SK-N-SH (cell line): Measurements from ENCODE around the gene LILRB3. TPM values are rescaled to one million over a fixed set of nuclear protein-coding genes. Genes with fewer than 3 reads are reported as not detected.

Source experiments
- CTCF ChIA-PET: fragments of 300-600, 350-600 bp; formaldehyde crosslinking; extraction: SDS; loops from one replicate; lab custom pipeline; 2021; lab: Yijun Ruan, JAX
- POLR2A ChIA-PET: fragments of 350-600 bp; sonication (Branson Sonifier 250); formaldehyde crosslinking; extraction: SDS; loops from one replicate; lab custom pipeline; 2020; ENCODE audit warnings: antibody characterized with exemption, inconsistent platforms; lab: Yijun Ruan, JAX
- DNase-seq: peaks from one replicate; pipeline ENCODE4 v3.0.0; 2012
- H2AFZ ChIP-seq: fragments of 200-600 bp; sonication (generic); 2 replicates; pipeline ENCODE4 v1.8.1; 2016; ENCODE audit warnings: antibody characterized with exemption, mild to moderate bottlenecking, low read depth
- H3F3A ChIP-seq: fragments of 200-600 bp; sonication (generic); replicated peaks from 2 replicates; pipeline ENCODE3; 2016; ENCODE audit warnings: antibody characterized with exemption, mild to moderate bottlenecking; ENCODE audit not compliant: insufficient read depth
- H3K27ac ChIP-seq, 2 experiments: fragments of 200-500 bp in 1 of 2; fragments of 200-600 bp in 1 of 2; sonication (Bioruptor generic) in 1 of 2; sonication (generic), shearing (Covaris generic) in 1 of 2; 2 replicates each; pipeline versions ENCODE4 v1.5.1 to v1.6.1; 2014 to 2016; ENCODE audit warnings: low read depth in 2 of 2, inconsistent platforms in 1 of 2, low read length in 1 of 2, mild to moderate bottlenecking in 1 of 2, mixed read lengths in 1 of 2
- H3K27me3 ChIP-seq: fragments of 200-600 bp; sonication (generic), shearing (Covaris generic); 2 replicates; pipeline ENCODE4 v1.6.1; 2016; ENCODE audit warnings: mixed run types; ENCODE audit not compliant: insufficient read depth
- H3K36me3 ChIP-seq, 2 experiments: fragments of 200-500 bp in 1 of 2; fragments of 200-600 bp in 1 of 2; sonication (Bioruptor generic) in 1 of 2; sonication (generic) in 1 of 2; replicated peaks in 1 of 2; 2 replicates each; pipeline versions ENCODE3 to v1.5.1; 2014 to 2016; ENCODE audit warnings: low read length in 1 of 2, mild to moderate bottlenecking in 1 of 2; ENCODE audit not compliant: insufficient read depth in 2 of 2, control insufficient read depth in 1 of 2
- H3K4me1 ChIP-seq, 2 experiments: fragments of 200-500 bp in 1 of 2; fragments of 200-600 bp in 1 of 2; sonication (Bioruptor generic) in 1 of 2; sonication (generic), shearing (Covaris generic) in 1 of 2; 2 replicates each; pipeline versions ENCODE4 v1.5.1 to v1.6.1; 2014 to 2016; ENCODE audit warnings: low read depth in 1 of 2, low read length in 1 of 2, mixed run types in 1 of 2; ENCODE audit not compliant: insufficient read depth in 2 of 2, control insufficient read depth in 1 of 2
- H3K4me2 ChIP-seq: fragments of 200-600 bp; sonication (generic), shearing (Covaris generic); 2 replicates; pipeline ENCODE4 v1.6.1; 2017; ENCODE audit warnings: mixed run types
- H3K4me3 ChIP-seq, 2 experiments: fragments of 200-500 bp in 1 of 2; fragments of 200-600 bp in 1 of 2; sonication (Bioruptor generic) in 1 of 2; sonication (generic), shearing (Covaris generic) in 1 of 2; 2 replicates each; pipeline versions ENCODE4 v1.5.1 to v1.8.1; 2014 to 2016; ENCODE audit warnings: low read depth in 2 of 2, inconsistent platforms in 1 of 2, low read length in 1 of 2, mild to moderate bottlenecking in 1 of 2, mixed read lengths in 1 of 2, moderate library complexity in 1 of 2
- H3K79me2 ChIP-seq: fragments of 200-600 bp; sonication (generic); 2 replicates; pipeline ENCODE4 v1.8.1; 2017; ENCODE audit warnings: mild to moderate bottlenecking; ENCODE audit not compliant: insufficient read depth
- H3K9ac ChIP-seq: fragments of 200-600 bp; sonication (generic); 2 replicates; pipeline ENCODE4 v1.6.1; 2017; ENCODE audit warnings: mixed run types
- H3K9me2 ChIP-seq: fragments of 200-600 bp; sonication (generic); 2 replicates; pipeline ENCODE4 v1.6.1; 2017; ENCODE audit warnings: mixed run types
- H3K9me3 ChIP-seq: fragments of 200-600 bp; sonication (generic); 2 replicates; pipeline ENCODE4 v1.6.1; 2017; ENCODE audit warnings: mixed run types, mild to moderate bottlenecking, moderate library complexity
- H4K20me1 ChIP-seq: fragments of 200-600 bp; sonication (generic); 2 replicates; pipeline ENCODE4 v1.6.1; 2017; ENCODE audit warnings: mild to moderate bottlenecking, mixed run types; ENCODE audit not compliant: insufficient read depth
- CTCF ChIP-seq: fragments of 200-600 bp; sonication (generic); IDR thresholded peaks from 2 replicates; pipeline ENCODE4 v1.6.1; 2017; ENCODE audit warnings: antibody characterized with exemption, mild to moderate bottlenecking, moderate library complexity
- FOSL2 ChIP-seq: IDR thresholded peaks from 2 replicates; pipeline ENCODE4 v1.4.0; 2012; ENCODE audit warnings: low read depth, mild to moderate bottlenecking, moderate library complexity, borderline replicate concordance
- FOXM1 ChIP-seq: IDR thresholded peaks from 2 replicates; pipeline ENCODE4 v1.4.0; 2012; ENCODE audit warnings: low read depth, mild to moderate bottlenecking
- RAD21 ChIP-seq: IDR thresholded peaks from 2 replicates; pipeline ENCODE4 v1.6.1; 2012; ENCODE audit warnings: mild to moderate bottlenecking, low read length
- RFX5 ChIP-seq: IDR thresholded peaks from 2 replicates; pipeline ENCODE4 v1.6.1; 2012; ENCODE audit warnings: mild to moderate bottlenecking, improper control_type of control experiment, low read length
- SMC3 ChIP-seq: IDR thresholded peaks from 2 replicates; pipeline ENCODE4 v1.6.1; 2012; ENCODE audit warnings: low read depth, low read length, improper control_type of control experiment
- TCF12 ChIP-seq: IDR thresholded peaks from 2 replicates; pipeline ENCODE4 v1.4.0; 2012
- WGBS: methylation state at CpG from one replicate; pipeline ENCODE4 v1.1.6; 2017; ENCODE audit warnings: low lambda C conversion rate; 5-methylcytosine and 5-hydroxymethylcytosine counted together
- polyA plus RNA-seq, 3 experiments: library from polyadenylated mRNA; depleted of rRNA; stranded (reverse); fragments of >200 nt; gene quantifications; 2 replicates each; pipeline ENCODE4 v1.2.3, GENCODE V29; 2012
- small RNA-seq, 7 experiments: library from RNA; depleted of rRNA; stranded (forward); fragments of <200 nt; gene quantifications; one replicate each; pipeline ENCODE3, GENCODE V24; 2012
- TF ChIP-seq, protein P1 (sequence below): IDR thresholded peaks from 2 replicates; pipeline ENCODE4 v1.4.0; 2012; ENCODE audit warnings: low read depth, borderline replicate concordance

Gene LILRB3
- polyA plus RNA-seq, 1 of the 3 experiments (the other 2 are of a cell fraction) = not detected

GRCh38 chr19:54169149-54169740, 53.6 kb downstream of the LILRB3 start:
- Histone ChIP-seq H3K79me2 (no peaks in the 10 kb centered on the region), H4K20me1 (no peaks in the 10 kb centered on the region), H3K4me2 (no peak overlapping the region), H3K36me3 (no peaks in the 10 kb centered on the region), H3F3A (peaks cover 5% of the 10 kb centered on the region), H3K4me1 (peaks cover 5 to 6% of the 10 kb centered on the region in 2 experiments; a peak in 2 of 4 replicates), H2AFZ (no peak overlapping the region), H3K27ac (no peak overlapping the region), H3K9ac (no peak overlapping the region), H3K27me3 (no peaks in the 10 kb centered on the region), H3K9me2 (no peaks in the 10 kb centered on the region), H3K4me3 (no peak overlapping the region), H3K9me3 (no peaks in the 10 kb centered on the region)
- ChIA-PET CTCF (interaction anchor here (0.8 to 2.9 kb wide), 5 partner anchors 10 to 35 kb away, joined by 4 to 13 read pairs (median 7); partner anchors contain the start of genes LENG1 and MBOAT7), POLR2A (interaction anchor here (0.9 kb wide), 1 partner anchor 19 kb away, joined by 4 read pairs; no protein-coding TSS in a partner anchor)
- WGBS = 74% methylated on average over 21 of the region's 21 CpGs
- TF ChIP-seq FOXM1 = no peak
- TF ChIP-seq, protein P1, sequence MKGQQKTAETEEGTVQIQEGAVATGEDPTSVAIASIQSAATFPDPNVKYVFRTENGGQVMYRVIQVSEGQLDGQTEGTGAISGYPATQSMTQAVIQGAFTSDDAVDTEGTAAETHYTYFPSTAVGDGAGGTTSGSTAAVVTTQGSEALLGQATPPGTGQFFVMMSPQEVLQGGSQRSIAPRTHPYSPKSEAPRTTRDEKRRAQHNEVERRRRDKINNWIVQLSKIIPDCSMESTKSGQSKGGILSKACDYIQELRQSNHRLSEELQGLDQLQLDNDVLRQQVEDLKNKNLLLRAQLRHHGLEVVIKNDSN = no peak
- no peak for TF ChIP-seq FOSL2
- DNase-seq = no peak

GRCh38 chr19:54168174-54168917, 54.5 kb downstream of the LILRB3 start:
- Histone ChIP-seq H3K36me3 (no peaks in the 10 kb centered on the region), H3K27me3 (no peaks in the 10 kb centered on the region), H3K9ac (no peak overlapping the region), H3K4me2 (no peak overlapping the region), H3F3A (no peaks in the 10 kb centered on the region), H3K9me3 (no peaks in the 10 kb centered on the region), H3K4me3 (peak overlapping the region in 1 of 2 experiments; percentile 51; a peak in 1 of 4 replicates), H4K20me1 (no peaks in the 10 kb centered on the region), H3K27ac (no peak overlapping the region), H3K9me2 (no peaks in the 10 kb centered on the region), H3K79me2 (no peaks in the 10 kb centered on the region), H2AFZ (no peak overlapping the region), H3K4me1 (peaks cover 5 to 6% of the 10 kb centered on the region in 2 experiments; a peak in 2 of 4 replicates)
- TF ChIP-seq SMC3 (peak; percentile 75), RFX5 (no peak), RAD21 (peak; percentile 73), CTCF (peak; percentile 82), TCF12 (no peak)
- peak; percentile 97 for DNase-seq
- WGBS = 4% methylated on average over 14 of the region's 25 CpGs
- CTCF ChIA-PET = interaction anchor here (0.7 to 2.9 kb wide), 11 partner anchors 9 to 66 kb away, joined by 3 to 13 read pairs (median 5); partner anchors contain the start of genes CNOT3, LENG1 and MBOAT7
- POLR2A ChIA-PET = no interaction called here

Small RNA genes lying within 50 kb of the gene (small RNA-seq; reads per million reads assigned to genes)
- gene RNU6-1307P = 0 reads per million in 7 experiments

Other genes starting within 250 kb of the LILRB3 start
- gene CACNG6, start 231.4 kb downstream of the LILRB3 start, polyA plus RNA-seq (2012; rRNA removed) = 0.96 and 1.2 TPM in 2 replicates
- gene VSTM1, start 159.1 kb downstream of the LILRB3 start, polyA plus RNA-seq (2012; rRNA removed) = 0.10 and 0.24 TPM in 2 replicates
- not detected in 2 replicates for gene TARM1, start 141.6 kb downstream of the LILRB3 start, polyA plus RNA-seq (2012; rRNA removed)
- gene OSCAR, start 122.2 kb downstream of the LILRB3 start, polyA plus RNA-seq (2012; rRNA removed) = 0.97 and 1.2 TPM in 2 replicates
- 71.5 and 87.0 TPM in 2 replicates for gene NDUFA3, start 120.2 kb downstream of the LILRB3 start, polyA plus RNA-seq (2012; rRNA removed)
- gene TFPT, start 107.3 kb downstream of the LILRB3 start, polyA plus RNA-seq (2012; rRNA removed) = 39.8 and 49.7 TPM in 2 replicates
- 72.2 and 81.0 TPM in 2 replicates for gene PRPF31, start 107.3 kb downstream of the LILRB3 start, polyA plus RNA-seq (2012; rRNA removed)
- gene CNOT3, start 85.2 kb downstream of the LILRB3 start, polyA plus RNA-seq (2012; rRNA removed) = 7.1 and 14.2 TPM in 2 replicates
- gene LENG1, start 63.3 kb downstream of the LILRB3 start, polyA plus RNA-seq (2012; rRNA removed) = 7.7 and 11.4 TPM in 2 replicates
- 2.7 and 2.8 TPM in 2 replicates for gene TMC4, start 49.8 kb downstream of the LILRB3 start, polyA plus RNA-seq (2012; rRNA removed)
- gene MBOAT7, start 33.4 kb downstream of the LILRB3 start, polyA plus RNA-seq (2012; rRNA removed) = 65.4 and 80.8 TPM in 2 replicates
- 82.1 and 84.1 TPM in 2 replicates for gene TSEN34, start 31.7 kb downstream of the LILRB3 start, polyA plus RNA-seq (2012; rRNA removed)
- 3,441 and 3,815 TPM in 2 replicates for gene RPS9, start 22.1 kb downstream of the LILRB3 start, polyA plus RNA-seq (2012; rRNA removed)
- not detected in 2 replicates for gene LILRA6, start 19.8 kb upstream of the LILRB3 start, polyA plus RNA-seq (2012; rRNA removed)
- not detected in 2 replicates for gene LILRB5, start 34.3 kb upstream of the LILRB3 start, polyA plus RNA-seq (2012; rRNA removed)
- not detected in 2 replicates for gene LILRB2, start 58.1 kb upstream of the LILRB3 start, polyA plus RNA-seq (2012; rRNA removed)
- not detected in 2 replicates for gene LILRA5, start 90.2 kb upstream of the LILRB3 start, polyA plus RNA-seq (2012; rRNA removed)
- gene LILRA4, start 116.2 kb upstream of the LILRB3 start, polyA plus RNA-seq (2012; rRNA removed) = not detected in 2 replicates
- gene LAIR1, start 141.9 kb upstream of the LILRB3 start, polyA plus RNA-seq (2012; rRNA removed) = not detected in 2 replicates
- 0.05 and 0.21 TPM in 2 replicates for gene TTYH1, start 192.5 kb upstream of the LILRB3 start, polyA plus RNA-seq (2012; rRNA removed)
- 84.0 and 89.1 TPM in 2 replicates for gene LENG8, start 226.2 kb upstream of the LILRB3 start, polyA plus RNA-seq (2012; rRNA removed)
- 0.20 and 0.21 TPM in 2 replicates for gene LENG9, start 240.8 kb upstream of the LILRB3 start, polyA plus RNA-seq (2012; rRNA removed)